H7 (cell line): Measurements from ENCODE around the gene HNRNPU. TPM values are rescaled to one million over a fixed set of nuclear protein-coding genes. Genes with fewer than 3 reads are reported as not detected.

Experiments used
- DNase-seq: peaks from one replicate; pipeline ENCODE4 v3.0.0; 2012
- H3K27me3 ChIP-seq: 2 replicates; pipeline ENCODE4 v1.6.0; 2011; ENCODE audit warnings: mild to moderate bottlenecking, low read length; ENCODE audit not compliant: control insufficient read depth, insufficient read depth
- H3K36me3 ChIP-seq: replicated peaks from 2 replicates; pipeline ENCODE4 v1.5.1; 2011; ENCODE audit warnings: low read length; ENCODE audit not compliant: control insufficient read depth, insufficient read depth
- H3K4me3 ChIP-seq: 2 replicates; pipeline ENCODE4 v1.5.1; 2011; ENCODE audit warnings: low read depth, mild to moderate bottlenecking, control low read depth, low read length, moderate library complexity; ENCODE audit not compliant: insufficient read depth
- total RNA-seq: library from RNA; depleted of rRNA; stranded (reverse); fragments of >200 nt; shearing (Covaris generic); gene quantifications from 2 replicates; pipeline ENCODE4 v1.2.3, GENCODE V29; 2014

Gene HNRNPU
- total RNA-seq, 1 experiment from 2014 or later = 249 TPM

GRCh38 chr1:244854865-244855578 lies 9.3 kb downstream of the HNRNPU start:
- peaks cover 60% of the 10 kb centered on the region for H3K36me3 ChIP-seq
- no peaks in the 10 kb centered on the region for H3K27me3 ChIP-seq
- no peak overlapping the region for H3K4me3 ChIP-seq
- DNase-seq = no peak

DNA sequence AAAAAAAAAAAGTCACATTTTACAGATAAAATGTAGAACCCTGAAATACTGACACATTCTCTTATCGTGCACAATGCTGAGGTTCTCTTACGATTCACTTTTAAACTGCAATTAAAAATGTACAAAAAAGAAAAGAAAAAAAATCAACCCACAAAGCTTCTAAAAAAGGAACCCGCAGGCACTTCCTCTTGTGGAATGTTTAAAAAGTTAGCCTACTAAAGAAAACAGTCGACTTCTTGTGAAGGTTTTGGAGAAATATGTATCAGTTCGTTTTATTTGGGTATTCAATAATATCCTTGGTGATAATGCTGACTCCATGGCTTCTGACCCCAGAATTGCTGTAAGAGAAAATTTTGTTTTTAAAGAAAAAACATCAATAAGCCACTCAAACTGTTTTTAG lies 10.2 kb downstream of the HNRNPU start:
- peaks cover 52% of the 10 kb centered on the region for H3K36me3 ChIP-seq
- H3K4me3 ChIP-seq = no peak overlapping the region
- no peak for DNase-seq

GRCh38 chr1:244852694-244853093 lies 11.6 kb downstream of the HNRNPU start:
- Histone ChIP-seq H3K27me3 (no peaks in the 10 kb centered on the region), H3K36me3 (peaks cover 43% of the 10 kb centered on the region), H3K4me3 (no peak overlapping the region)
- no peak for DNase-seq

More for the DNA sequence above, 10.2 kb downstream of the HNRNPU start:
- H3K27me3 ChIP-seq = no peaks in the 10 kb centered on the region

DNA sequence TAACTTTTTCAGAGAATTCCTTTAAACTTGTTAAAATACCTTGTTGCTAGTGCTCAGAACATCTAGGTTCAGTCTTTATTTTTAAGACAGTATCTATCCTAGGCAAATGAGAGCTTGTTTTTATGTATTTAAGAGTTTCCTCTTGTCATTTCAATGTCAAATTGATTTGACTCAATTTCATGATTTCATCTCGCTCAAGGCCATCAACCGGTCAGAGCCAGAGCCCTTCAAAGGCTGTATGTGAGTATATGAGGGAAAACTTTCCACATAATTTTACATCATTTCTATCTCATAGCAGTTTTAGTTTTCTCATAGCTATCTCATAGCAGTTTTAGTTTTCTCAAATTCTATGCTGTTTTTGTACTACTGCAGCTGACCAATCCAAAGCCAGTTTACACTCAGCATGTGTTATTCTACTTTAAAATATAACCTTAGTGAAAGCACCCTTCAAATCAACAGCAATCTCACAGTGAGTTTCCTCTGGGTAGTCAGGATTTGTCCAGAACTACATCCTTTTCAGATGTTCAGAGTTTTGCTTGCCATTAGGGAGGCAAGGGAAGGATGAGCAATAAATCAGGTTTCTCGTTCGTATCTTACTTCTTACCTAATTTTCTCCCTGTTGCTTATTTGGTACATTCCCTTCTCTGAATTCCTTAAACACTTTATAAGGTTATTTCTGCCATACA lies 12.7 kb downstream of the HNRNPU start:
- DNase-seq = no peak
- no peak overlapping the region for H3K4me3 ChIP-seq
- no peaks in the 10 kb centered on the region for H3K27me3 ChIP-seq
- H3K36me3 ChIP-seq = peaks cover 40% of the 10 kb centered on the region

GRCh38 chr1:244850896-244851295 lies 13.4 kb downstream of the HNRNPU start:
- no peaks in the 10 kb centered on the region for H3K27me3 ChIP-seq
- H3K36me3 ChIP-seq = peaks cover 38% of the 10 kb centered on the region
- no peak overlapping the region for H3K4me3 ChIP-seq
- no peak for DNase-seq

DNA sequence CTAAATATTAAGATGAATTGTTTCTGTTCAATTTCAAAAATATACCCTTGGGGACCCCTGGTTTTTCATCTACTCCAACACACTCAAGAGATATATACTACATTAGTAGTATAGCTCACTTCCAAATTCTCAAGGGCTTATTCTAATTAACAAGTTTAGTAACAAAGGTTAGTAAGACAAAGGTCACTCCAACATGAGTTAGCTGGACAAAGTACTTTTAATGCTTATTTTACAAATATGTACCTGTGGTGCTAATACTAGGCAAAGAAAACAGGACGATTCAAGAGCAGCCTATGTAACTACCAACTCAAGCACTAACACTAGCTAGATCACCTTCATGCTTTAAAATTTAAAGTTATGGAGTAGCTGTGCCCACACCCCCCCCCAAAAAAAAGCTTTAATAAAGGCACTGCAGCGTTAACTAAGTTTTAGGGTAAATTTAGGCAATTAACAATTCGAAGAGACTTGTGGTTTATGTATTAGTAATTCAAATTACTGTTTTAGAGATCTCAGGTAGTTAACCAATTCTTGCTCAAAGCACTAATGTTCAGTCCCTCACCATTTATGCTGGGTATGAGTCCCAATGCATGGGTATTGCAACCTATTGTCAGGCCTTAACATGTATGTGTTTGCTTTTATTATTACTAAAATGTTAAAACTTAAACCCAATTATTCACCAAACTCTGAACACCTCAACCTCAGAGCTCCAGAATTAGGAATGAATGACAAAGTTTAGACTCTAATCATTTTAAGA lies 14.1 kb downstream of the HNRNPU start:
- H3K27me3 ChIP-seq = no peaks in the 10 kb centered on the region
- DNase-seq = no peak
- no peak overlapping the region for H3K4me3 ChIP-seq
- peaks cover 32% of the 10 kb centered on the region for H3K36me3 ChIP-seq

GRCh38 chr1:244849189-244849866 lies 15.0 kb downstream of the HNRNPU start:
- H3K36me3 ChIP-seq = peaks cover 32% of the 10 kb centered on the region
- DNase-seq = no peak

GRCh38 chr1:244846653-244847052 lies 17.7 kb downstream of the HNRNPU start:
- DNase-seq = no peak
- no peaks in the 10 kb centered on the region for H3K27me3 ChIP-seq
- peaks cover 35% of the 10 kb centered on the region for H3K36me3 ChIP-seq
- no peak overlapping the region for H3K4me3 ChIP-seq

More at GRCh38 chr1:244849189-244849866, 15.0 kb downstream of the HNRNPU start:
- Histone ChIP-seq H3K4me3 (no peak overlapping the region), H3K27me3 (no peaks in the 10 kb centered on the region)

- no peaks in the 10 kb centered on the region for H3K27me3 ChIP-seq
- H3K4me3 ChIP-seq = no peak overlapping the region
- H3K36me3 ChIP-seq = peaks cover 29% of the 10 kb centered on the region
- DNase-seq = no peak
Observed at GRCh38 chr1:244844155-244845121, 19.9 kb downstream of the HNRNPU start.

DNA sequence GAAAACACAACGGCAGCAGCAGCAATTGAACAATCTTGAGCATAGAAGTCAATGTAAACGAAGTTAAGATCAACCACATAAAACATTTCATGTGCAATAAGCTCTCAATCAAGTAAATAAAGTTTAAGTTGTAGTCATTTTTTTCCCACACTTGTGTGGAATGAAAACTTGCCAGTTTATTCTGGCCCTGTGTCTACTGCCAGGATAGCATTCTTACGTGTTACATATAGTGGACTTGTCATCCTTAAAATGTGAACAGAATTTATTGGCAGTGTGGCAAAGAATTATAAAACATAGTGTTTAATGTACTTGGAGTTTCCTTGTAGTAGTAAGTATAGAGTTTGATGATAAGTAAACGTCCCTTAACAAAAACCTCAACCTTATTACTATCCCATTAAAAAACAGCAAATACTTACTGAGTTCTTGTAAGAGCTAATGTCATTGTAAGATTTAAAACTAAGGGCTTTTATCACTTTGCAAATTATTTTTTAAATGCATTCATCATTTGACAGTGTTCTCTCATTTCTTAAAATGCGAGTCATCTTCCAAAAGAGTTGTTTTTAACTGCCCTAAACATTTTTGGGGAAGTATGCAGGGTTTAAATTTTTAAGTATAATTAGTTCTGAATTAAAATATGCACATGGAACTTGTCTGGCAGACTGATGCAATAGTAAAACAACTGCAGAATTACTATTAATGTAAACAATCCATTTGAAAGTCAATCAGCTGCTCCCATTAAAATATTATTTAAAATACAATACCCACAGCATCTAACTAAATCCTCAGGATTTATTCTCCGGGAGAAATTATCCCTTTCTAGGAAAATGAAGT lies 21.0 kb downstream of the HNRNPU start:
- H3K36me3 ChIP-seq = peaks cover 25% of the 10 kb centered on the region
- DNase-seq = no peak

GRCh38 chr1:244841273-244841927 lies 22.9 kb downstream of the HNRNPU start:
- DNase-seq = no peak
- Histone ChIP-seq H3K4me3 (no peak overlapping the region), H3K27me3 (no peaks in the 10 kb centered on the region), H3K36me3 (peaks cover 21% of the 10 kb centered on the region)

More for the DNA sequence above, 21.0 kb downstream of the HNRNPU start:
- no peak overlapping the region for H3K4me3 ChIP-seq
- no peaks in the 10 kb centered on the region for H3K27me3 ChIP-seq

DNA sequence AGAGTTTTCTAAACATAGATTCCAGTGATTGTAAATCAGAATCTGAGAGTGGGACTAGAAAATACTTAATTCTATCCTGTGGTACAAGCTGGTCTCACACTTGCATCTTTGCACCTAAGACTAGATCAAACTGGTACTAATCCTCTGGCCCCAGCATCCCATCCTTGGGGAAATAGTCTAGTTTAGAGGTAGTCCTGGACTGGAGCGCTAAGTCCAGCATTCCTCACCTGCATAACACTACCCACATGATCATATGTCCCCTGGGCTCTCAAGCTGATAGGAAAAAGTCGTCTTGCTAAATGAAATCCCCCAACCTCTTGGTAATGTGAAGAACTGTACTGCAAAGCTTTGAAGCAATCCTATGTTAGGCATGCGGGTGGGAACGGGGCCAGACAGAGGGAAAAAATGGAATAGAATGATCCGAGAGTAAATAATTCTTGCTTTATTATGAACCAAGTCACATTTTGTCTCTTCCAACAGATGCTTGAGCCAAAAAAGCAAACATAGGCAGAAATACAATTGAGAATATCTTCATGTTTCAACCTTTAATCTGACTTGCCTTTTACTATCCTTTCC lies 24.0 kb downstream of the HNRNPU start:
- DNase-seq = no peak
- Histone ChIP-seq H3K4me3 (no peak overlapping the region), H3K36me3 (peaks cover 19% of the 10 kb centered on the region), H3K27me3 (no peaks in the 10 kb centered on the region)
